DOHH2 (cell line): ENCODE data around the gene AGBL1.

ENCODE experiments used
- H3F3A ChIP-seq: fragments of 200-600 bp; sonication (generic), shearing (Covaris generic); 2 replicates; pipeline ENCODE4 v1.6.0; 2016; ENCODE audit warnings: antibody characterized with exemption, mild to moderate bottlenecking; ENCODE audit not compliant: control insufficient read depth, insufficient read depth
- H3K27ac ChIP-seq: fragments of 200-600 bp; sonication (generic); 2 replicates; pipeline ENCODE4 v1.5.1; 2014; ENCODE audit warnings: low read depth, mild to moderate bottlenecking, low read length, moderate library complexity
- H3K27me3 ChIP-seq: fragments of 200-600 bp; sonication (generic); 2 replicates; pipeline ENCODE4 v1.6.1; 2014; ENCODE audit warnings: mild to moderate bottlenecking, low read length, mixed read lengths; ENCODE audit not compliant: control insufficient read depth
- H3K36me3 ChIP-seq: fragments of 200-600 bp; sonication (generic); 2 replicates; pipeline ENCODE4 v1.6.1; 2014; ENCODE audit warnings: mild to moderate bottlenecking, low read length, moderate library complexity, mixed read lengths; ENCODE audit not compliant: control insufficient read depth
- H3K4me1 ChIP-seq: fragments of 200-600 bp; sonication (generic); 2 replicates; pipeline ENCODE4 v1.6.1; 2014; ENCODE audit warnings: mild to moderate bottlenecking, low read length, mixed read lengths; ENCODE audit not compliant: control insufficient read depth
- H3K4me2 ChIP-seq: fragments of 200-600 bp; sonication (generic); 2 replicates; pipeline ENCODE4 v1.6.0; 2014; ENCODE audit warnings: mild to moderate bottlenecking, low read length, moderate library complexity
- H3K4me3 ChIP-seq: fragments of 200-600 bp; sonication (generic); 2 replicates; pipeline ENCODE4 v1.5.1; 2014; ENCODE audit warnings: mild to moderate bottlenecking, low read length, mixed read lengths
- H3K79me2 ChIP-seq: fragments of 200-600 bp; sonication (generic); 2 replicates; pipeline ENCODE4 v1.6.1; 2014; ENCODE audit warnings: mild to moderate bottlenecking, low read length, mixed read lengths; ENCODE audit not compliant: control insufficient read depth
- H3K9me2 ChIP-seq: fragments of 200-600 bp; sonication (generic); replicated peaks from 2 replicates; pipeline ENCODE4 v1.6.1; 2014; ENCODE audit warnings: mild to moderate bottlenecking, low read length, mixed read lengths; ENCODE audit not compliant: control insufficient read depth
- H3K9me3 ChIP-seq: fragments of 200-600 bp; sonication (generic); 2 replicates; pipeline ENCODE4 v1.6.1; 2014; ENCODE audit warnings: antibody characterized with exemption, low read length, mixed read lengths; ENCODE audit not compliant: control insufficient read depth, insufficient read depth
- H4K20me1 ChIP-seq: fragments of 200-600 bp; sonication (generic); 2 replicates; pipeline ENCODE4 v1.6.0; 2014; ENCODE audit warnings: low read depth, mild to moderate bottlenecking, antibody characterized with exemption, low read length, moderate library complexity; ENCODE audit not compliant: control insufficient read depth, insufficient read depth
- CTCF ChIP-seq: fragments of 200-600 bp; sonication (generic); IDR thresholded peaks from one replicate; pipeline ENCODE4 v1.5.1; 2014; ENCODE audit warnings: antibody characterized with exemption, mild to moderate bottlenecking, low read depth, low read length; ENCODE audit not compliant: poor library complexity, severe bottlenecking
- EZH2phosphoT487 ChIP-seq: fragments of 200-600 bp; sonication (generic); IDR thresholded peaks from 2 replicates; pipeline ENCODE4 v1.6.1; 2017; ENCODE audit warnings: borderline replicate concordance, mild to moderate bottlenecking, antibody characterized with exemption, low read length, moderate library complexity, mixed read lengths

Gene AGBL1

GRCh38 chr15:86375733-86376280, 296.1 kb downstream of the AGBL1 start:
- no peak overlapping the region for H3K4me3 ChIP-seq
- no peaks in the 10 kb centered on the region for H3K4me1 ChIP-seq
- no peak overlapping the region for H3K27ac ChIP-seq
- no peaks in the 10 kb centered on the region for H3K79me2 ChIP-seq
- no peaks in the 10 kb centered on the region for H4K20me1 ChIP-seq
- H3K4me2 ChIP-seq, result no peak overlapping the region
- TF ChIP-seq EZH2phosphoT487, result no peak
- no peak for TF ChIP-seq CTCF
- H3K27me3 ChIP-seq, result no peaks in the 10 kb centered on the region
- no peaks in the 10 kb centered on the region for H3K9me2 ChIP-seq
- no peaks in the 10 kb centered on the region for H3K9me3 ChIP-seq
- no peaks in the 10 kb centered on the region for H3F3A ChIP-seq
- no peaks in the 10 kb centered on the region for H3K36me3 ChIP-seq

GRCh38 chr15:86377914-86378313, 298.2 kb downstream of the AGBL1 start:
- Histone ChIP-seq H3F3A (no peaks in the 10 kb centered on the region), H3K4me1 (no peaks in the 10 kb centered on the region), H3K9me2 (no peaks in the 10 kb centered on the region), H4K20me1 (no peaks in the 10 kb centered on the region), H3K4me3 (no peak overlapping the region), H3K36me3 (no peaks in the 10 kb centered on the region), H3K79me2 (no peaks in the 10 kb centered on the region), H3K27ac (no peak overlapping the region), H3K9me3 (no peaks in the 10 kb centered on the region), H3K4me2 (no peak overlapping the region), H3K27me3 (no peaks in the 10 kb centered on the region)
- TF ChIP-seq EZH2phosphoT487 (no peak), CTCF (no peak)

- H3K4me2 ChIP-seq, result no peak overlapping the region
- no peaks in the 10 kb centered on the region for H3K9me2 ChIP-seq
- TF ChIP-seq CTCF, result no peak
- TF ChIP-seq EZH2phosphoT487, result no peak
- H3K4me3 ChIP-seq, result no peak overlapping the region
- no peaks in the 10 kb centered on the region for H3K27me3 ChIP-seq
- H3K9me3 ChIP-seq, result no peaks in the 10 kb centered on the region
- H3K27ac ChIP-seq, result no peak overlapping the region
- no peaks in the 10 kb centered on the region for H3F3A ChIP-seq
- H3K36me3 ChIP-seq, result no peaks in the 10 kb centered on the region
- H3K79me2 ChIP-seq, result no peaks in the 10 kb centered on the region
- H3K4me1 ChIP-seq, result no peaks in the 10 kb centered on the region
- no peaks in the 10 kb centered on the region for H4K20me1 ChIP-seq
These were observed 302.7 kb downstream of the AGBL1 start for GRCh38 chr15:86382341-86382740.
